H1 (cell line): ENCODE data around the gene AAR2. TPM values are rescaled to one million over a fixed set of nuclear protein-coding genes. Genes with fewer than 3 reads are reported as not detected.

Source experiments
- CTCF ChIA-PET: fragments of 300-600 bp; sonication (Branson Sonifier 250); formaldehyde crosslinking; loops from one replicate; lab custom pipeline; 2021; ENCODE audit not compliant: partially characterized antibody; lab: Charles Lee
- POLR2A ChIA-PET: fragments of 300-600 bp; sonication (Branson Sonifier 250); formaldehyde crosslinking; loops from one replicate; lab custom pipeline; 2021; ENCODE audit warnings: inconsistent platforms; ENCODE audit not compliant: partially characterized antibody; lab: Charles Lee
- DNase-seq, 2 experiments: peaks; one replicate each; pipeline versions ENCODE4 v3.0.0 to v3.0.0-alpha.2; 2010 to 2022; ENCODE audit warnings: low spot score in 2 of 2, low read depth in 1 of 2, mixed read lengths in 1 of 2
- FAIRE-seq: peaks from 2 replicates; lab custom pipeline; 2011; peaks lifted over from hg19 to GRCh38; lab: Jason Lieb, UNC
- H2AFZ ChIP-seq: 2 replicates; pipeline ENCODE4 v1.8.1; 2012; ENCODE audit warnings: low read length, inconsistent platforms
- H2AK5ac ChIP-seq: 2 replicates; pipeline ENCODE4 v1.6.1; 2013; ENCODE audit warnings: low read depth, low read length
- H2BK120ac ChIP-seq: replicated peaks from 2 replicates; pipeline ENCODE3; 2013; ENCODE audit warnings: low read depth, low read length, inconsistent platforms
- H2BK12ac ChIP-seq: 2 replicates; pipeline ENCODE4 v1.6.1; 2013; ENCODE audit warnings: low read depth, low read length
- H2BK15ac ChIP-seq: 2 replicates; pipeline ENCODE4 v1.6.1; 2013; ENCODE audit warnings: low read length
- H2BK20ac ChIP-seq: 2 replicates; pipeline ENCODE4 v1.6.1; 2013; ENCODE audit warnings: low read length
- H2BK5ac ChIP-seq: 2 replicates; pipeline ENCODE4 v1.6.1; 2013; ENCODE audit warnings: low read depth, low read length
- H3K14ac ChIP-seq: 2 replicates; pipeline ENCODE4 v1.6.1; 2013; ENCODE audit warnings: inconsistent platforms; ENCODE audit not compliant: insufficient read length
- H3K18ac ChIP-seq: 2 replicates; pipeline ENCODE4 v1.6.1; 2013; ENCODE audit warnings: low read length; ENCODE audit errors: extremely low read depth
- H3K23ac ChIP-seq: 2 replicates; pipeline ENCODE4 v1.6.1; 2013; ENCODE audit warnings: inconsistent platforms; ENCODE audit not compliant: insufficient read length
- H3K23me2 ChIP-seq: 2 replicates; pipeline ENCODE4 v1.6.1; 2013; ENCODE audit warnings: low read depth, low read length
- H3K27ac ChIP-seq: 2 replicates; pipeline ENCODE4 v1.6.1; 2011; ENCODE audit warnings: low read depth, low read length, inconsistent platforms
- H3K27me3 ChIP-seq, 4 experiments: replicated peaks in 1 of 4; 1 replicate in 1 of 4; 2 replicates in 3 of 4; pipeline versions ENCODE4 v1.6.1 to v1.8.1; 2011 to 2013; ENCODE audit warnings: low read length in 3 of 4, mild to moderate bottlenecking in 3 of 4, inconsistent platforms in 2 of 4, mixed read lengths in 2 of 4, moderate library complexity in 1 of 4; ENCODE audit not compliant: control insufficient read depth in 3 of 4, insufficient read depth in 3 of 4; ENCODE audit errors: extremely low read depth in 1 of 4
- H3K36me3 ChIP-seq, 4 experiments: 2 replicates each; pipeline versions ENCODE4 v1.6.1 to v1.8.1; 2011 to 2013; ENCODE audit warnings: mild to moderate bottlenecking in 4 of 4, low read length in 3 of 4, moderate library complexity in 2 of 4, control low read depth in 1 of 4, inconsistent platforms in 1 of 4; ENCODE audit not compliant: insufficient read depth in 4 of 4, control insufficient read depth in 2 of 4
- H3K4ac ChIP-seq: replicated peaks from 2 replicates; pipeline ENCODE3; 2013; ENCODE audit warnings: low read length, low read depth, mixed read lengths, inconsistent platforms; ENCODE audit not compliant: insufficient read length
- H3K4me1 ChIP-seq, 4 experiments: replicated peaks in 1 of 4; 1 replicate in 1 of 4; 2 replicates in 3 of 4; pipeline versions ENCODE4 v1.6.1 to v1.8.1; 2011 to 2013; ENCODE audit warnings: low read length in 3 of 4, inconsistent platforms in 2 of 4, mixed read lengths in 1 of 4; ENCODE audit not compliant: insufficient read depth in 4 of 4, control insufficient read depth in 3 of 4
- H3K4me2 ChIP-seq, 2 experiments: 2 replicates each; pipeline versions ENCODE4 v1.6.1 to v1.8.1; 2011 to 2013; ENCODE audit warnings: low read depth in 2 of 2, low read length in 2 of 2, control low read depth in 1 of 2, inconsistent platforms in 1 of 2, mild to moderate bottlenecking in 1 of 2; ENCODE audit not compliant: insufficient read depth in 1 of 2
- H3K4me3 ChIP-seq, 4 experiments: fragments of 200-600, 300-600 bp in 1 of 4; sonication (generic), shearing (Covaris generic), sonication (Bioruptor Twin) in 1 of 4; 2 replicates each; pipeline versions ENCODE4 v1.5.1 to v1.8.1; 2011 to 2016; ENCODE audit warnings: low read length in 4 of 4, low read depth in 3 of 4, control low read depth in 2 of 4, inconsistent platforms in 2 of 4, mild to moderate bottlenecking in 2 of 4, mixed read lengths in 1 of 4, moderate library complexity in 1 of 4; ENCODE audit not compliant: insufficient read depth in 2 of 4; ENCODE audit errors: extremely low read depth in 1 of 4
- H3K56ac ChIP-seq: replicated peaks from 2 replicates; pipeline ENCODE3; 2013; ENCODE audit warnings: low read depth, mild to moderate bottlenecking, mixed read lengths, low read length, inconsistent platforms; ENCODE audit not compliant: insufficient read length
- H3K79me1 ChIP-seq: 2 replicates; pipeline ENCODE4 v1.6.1; 2013; ENCODE audit warnings: low read depth, low read length, control low read depth
- H3K79me2 ChIP-seq, 2 experiments: 2 replicates each; pipeline versions ENCODE4 v1.6.1 to v1.8.1; 2012 to 2013; ENCODE audit warnings: low read length in 2 of 2, mild to moderate bottlenecking in 2 of 2, inconsistent platforms in 1 of 2; ENCODE audit not compliant: insufficient read depth in 2 of 2, control insufficient read depth in 1 of 2
- H3K9ac ChIP-seq, 4 experiments: replicated peaks in 1 of 4; 1 replicate in 1 of 4; 2 replicates in 3 of 4; pipeline versions ENCODE4 v1.6.1 to v1.8.1; 2011 to 2013; ENCODE audit warnings: low read depth in 3 of 4, low read length in 3 of 4, control low read depth in 2 of 4, mild to moderate bottlenecking in 2 of 4, moderate library complexity in 2 of 4, inconsistent platforms in 1 of 4; ENCODE audit errors: extremely low read depth in 1 of 4
- H3K9me3 ChIP-seq, 2 experiments: 2 replicates each; pipeline versions ENCODE4 v1.6.1 to v1.8.1; 2012 to 2013; ENCODE audit warnings: mild to moderate bottlenecking in 2 of 2, moderate library complexity in 2 of 2, control low read depth in 1 of 2, inconsistent platforms in 1 of 2, low read depth in 1 of 2, low read length in 1 of 2, mixed read lengths in 1 of 2; ENCODE audit not compliant: insufficient read depth in 2 of 2
- H4K20me1 ChIP-seq, 2 experiments: replicated peaks in 1 of 2; 2 replicates each; pipeline versions ENCODE3 to v1.8.1; 2011 to 2013; ENCODE audit warnings: inconsistent platforms in 2 of 2, low read length in 2 of 2, mild to moderate bottlenecking in 1 of 2; ENCODE audit not compliant: insufficient read depth in 2 of 2, control insufficient read depth in 1 of 2
- H4K5ac ChIP-seq: 2 replicates; pipeline ENCODE4 v1.6.1; 2013; ENCODE audit warnings: low read length, low read depth, mixed read lengths, inconsistent platforms; ENCODE audit not compliant: insufficient read length
- H4K8ac ChIP-seq: 2 replicates; pipeline ENCODE4 v1.8.0; 2013; ENCODE audit warnings: mild to moderate bottlenecking, moderate library complexity, low read length, inconsistent platforms; ENCODE audit not compliant: insufficient read depth; ENCODE audit errors: extremely low read depth
- H4K91ac ChIP-seq: replicated peaks from 2 replicates; pipeline ENCODE3; 2013; ENCODE audit warnings: low read length, mixed read lengths, inconsistent platforms; ENCODE audit not compliant: insufficient read length
- RNF2 ChIP-seq: fragments of 200-900, 300-1000 bp; sonication (generic); IDR thresholded peaks from 2 replicates; pipeline ENCODE4 v1.7.1; 2016; ENCODE audit warnings: borderline replicate concordance, low read depth, mild to moderate bottlenecking, antibody characterized with exemption, low read length; ENCODE audit not compliant: poor library complexity, severe bottlenecking; ENCODE audit errors: missing control alignments
- WGBS, 2 experiments: shearing (Covaris generic) in 1 of 2; methylation state at CpG; one replicate each; pipeline versions ENCODE4 v1.1.6 to v1.1.7; 2013 to 2015; ENCODE audit warnings: low lambda C conversion rate in 2 of 2, mixed read lengths in 2 of 2, inconsistent platforms in 1 of 2, low coverage in 1 of 2, missing lambda C conversion rate in 1 of 2; ENCODE audit not compliant: insufficient replicate concordance in 2 of 2, insufficient coverage in 1 of 2, insufficient read length in 1 of 2; ENCODE audit errors: extremely low coverage in 1 of 2, missing lambda C conversion rate in 1 of 2; 5-methylcytosine and 5-hydroxymethylcytosine counted together
- polyA plus RNA-seq, 7 experiments: library from polyadenylated mRNA; depleted of rRNA in 3 of 7; stranded (reverse) in 5 of 7; unstranded in 2 of 7; fragments of >200 nt in 5 of 7; fragments of 200-250 nt in 2 of 7; gene quantifications; 1 replicate in 5 of 7; 2 replicates in 1 of 7; 4 replicates in 1 of 7; pipeline versions ENCODE4 v1.2.1 to v1.2.3, GENCODE V29; 2011 to 2013; ENCODE audit warnings: missing spikeins in 2 of 7, mixed read lengths in 2 of 7
- total RNA-seq: library from RNA; stranded (reverse); fragmentation: NEBNext Ultra II Directional; extraction: Animal tissue kit (Norgen Biotek cat#: 25700); gene quantifications from 2 replicates; pipeline ENCODE4 v1.2.1, GENCODE V29; 2021

The AAR2 gene
- total and polyA plus RNA-seq, 2 of the 8 experiments (the other 6 are each of a cell fraction or from before 2014, with no cell fraction given), result 25.5 to 36.1 TPM

- TF ChIP-seq RNF2, result no peak
- POLR2A ChIA-PET, result no interaction called here
- WGBS, 2 experiments, result 89% methylated on average over 12 of the region's 12 CpGs; no CpG with 5 or more reads in 1 of the 2 experiments
These were observed 25.3 kb downstream of the AAR2 start for GRCh38 chr20:36261389-36262105.

More at GRCh38 chr20:36261389-36262105, 25.3 kb downstream of the AAR2 start:
- Histone ChIP-seq H3K27ac (no peak overlapping the region), H4K91ac (no peak overlapping the region), H3K9me3 (no peaks in the 10 kb centered on the region), H3K23me2 (no peaks in the 10 kb centered on the region), H2BK12ac (no peak overlapping the region), H4K20me1 (peaks cover 0 to 2% of the 10 kb centered on the region in 2 experiments), H3K56ac (no peak overlapping the region), H3K4me1 (peaks cover 7 to 10% (median 8%) of the 10 kb centered on the region in 4 experiments; a peak in 5 of 7 replicates), H3K4me3 (no peak overlapping the region), H3K4ac (no peak overlapping the region), H3K27me3 (no peaks in the 10 kb centered on the region), H3K14ac (no peak overlapping the region), H4K5ac (no peak overlapping the region), H2AFZ (no peak overlapping the region), H2BK120ac (no peak overlapping the region), H3K9ac (no peak overlapping the region), H4K8ac (no peak overlapping the region), H2BK20ac (no peak overlapping the region), H3K79me1 (no peaks in the 10 kb centered on the region), H2BK5ac (no peak overlapping the region), H3K4me2 (no peak overlapping the region), H3K79me2 (no peaks in the 10 kb centered on the region), H2BK15ac (no peak overlapping the region), H3K23ac (no peak overlapping the region), H2AK5ac (no peak overlapping the region), H3K18ac (no peak overlapping the region), H3K36me3 (peaks cover 0 to under 1% (median 0%) of the 10 kb centered on the region in 4 experiments; a peak in 3 of 8 replicates)
- FAIRE-seq (no peak), DNase-seq (no peak)
- CTCF ChIA-PET, result interaction anchor here (0.8 kb wide), 1 partner anchor 230 kb away, joined by 3 read pairs; no protein-coding TSS in a partner anchor
